ENCODE results near the gene G6PD. TPM values are rescaled to one million over a fixed set of nuclear protein-coding genes. Genes with fewer than 3 reads are reported as not detected.

Gene G6PD
- total and polyA plus RNA-seq, 2 of the 4 experiments (the other 2 are of a cell fraction), result 77.1 to 213 TPM

DNA sequence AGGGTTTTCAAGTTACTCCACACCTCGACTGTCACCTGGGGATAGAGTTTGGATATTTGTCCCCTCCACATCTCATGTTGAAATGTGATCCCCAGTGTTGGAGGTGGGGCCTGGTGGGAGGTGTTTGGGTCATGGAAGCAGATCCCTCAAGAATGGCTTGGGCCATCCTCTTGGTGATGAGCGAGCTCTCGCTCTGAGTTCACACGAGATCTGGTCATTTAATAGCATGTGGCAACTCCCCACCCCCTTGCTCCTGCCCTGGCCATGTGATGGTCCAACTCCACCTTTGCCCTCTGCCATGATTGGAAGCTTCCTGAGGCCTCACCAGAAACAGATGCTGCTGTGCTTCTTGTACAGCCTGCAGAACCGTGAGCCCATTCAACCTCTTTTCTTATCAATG is 46.6 kb upstream of the G6PD start:
- Histone ChIP-seq H2AK9ac (replicated peaks; ENCODE audit: low read depth, low read length, poor library complexity) (no peak overlapping the region), H3K56ac (ENCODE audit: extremely low read depth, insufficient read depth, low read length) (no peak overlapping the region), H2AK5ac (ENCODE audit: low read depth, low read length) (no peak overlapping the region), H3K9me3 (ENCODE audit: control insufficient read depth, insufficient read depth, low read length) (peaks cover 8% of the 10 kb centered on the region; the same call in 1 of the 2 replicates), H3K14ac (replicated peaks; ENCODE audit: low read depth, low read length) (no peak overlapping the region), H2BK5ac (ENCODE audit: low read depth, low read length, poor library complexity, severe bottlenecking) (no peak overlapping the region), H3K27me3 (ENCODE audit: control insufficient read depth, insufficient read depth, low read length) (peaks cover 20% of the 10 kb centered on the region), H3K4me1 (ENCODE audit: control insufficient read depth, insufficient read depth, low read length) (no peaks in the 10 kb centered on the region; the same call in 1 of the 2 replicates), H2BK120ac (ENCODE audit: low read depth, low read length) (no peak overlapping the region), H2BK15ac (ENCODE audit: low read depth, low read length) (no peak overlapping the region), H3K27ac (ENCODE audit: insufficient read depth, low read length) (no peak overlapping the region), H2BK20ac (ENCODE audit: low read depth, low read length) (no peak overlapping the region), H3K4me3 (ENCODE audit: insufficient read depth, low read depth, low read length) (no peak overlapping the region), H4K8ac (ENCODE audit: low read depth in 2 of 2, low read length in 2 of 2) (no peak overlapping the region), H4K20me1 (ENCODE audit: insufficient read depth, low read length) (no peaks in the 10 kb centered on the region), H3K23ac (ENCODE audit: low read depth, low read length) (no peak overlapping the region), H2AFZ (replicated peaks; ENCODE audit: low read length, poor library complexity) (no peak overlapping the region), H4K91ac (ENCODE audit: insufficient read depth, low read depth, low read length) (no peak overlapping the region), H4K5ac (ENCODE audit: low read depth, low read length) (no peak overlapping the region), H3K18ac (ENCODE audit: low read depth, low read length) (no peak overlapping the region), H3K4ac (ENCODE audit: low read depth, low read length) (no peak overlapping the region), H3K36me3 (ENCODE audit: control insufficient read depth, insufficient read depth, low read length) (no peaks in the 10 kb centered on the region), H3K4me2 (ENCODE audit: low read depth, low read length) (no peak overlapping the region), H3K79me1 (ENCODE audit: low read depth in 1 of 2, low read length in 2 of 2) (no peaks in the 10 kb centered on the region), H3K9ac (ENCODE audit: low read depth, low read length) (no peak overlapping the region), H3K9me1 (ENCODE audit: insufficient read depth, low read length) (no peaks in the 10 kb centered on the region)
- intact Hi-C loops (cut with micrococcal nuclease), result no loop called here
- WGBS, 2 experiments (ENCODE audit: extremely low coverage in 2 of 2, insufficient read length in 1 of 2), result 84% methylated on average over 3 of the region's 5 CpGs; no CpG with 5 or more reads in 1 of the 2 experiments
- in situ Hi-C loops (cut with MboI; ENCODE audit: low sequenced_read_pairs), result loop anchor here (25.0 kb wide), 1 partner anchor 144 kb away; no protein-coding TSS in a partner anchor
- no peak for TF ChIP-seq FOS (IDR thresholded peaks at IDR 0.05; ENCODE audit: low read depth, low read length)
- TF ChIP-seq, protein P1, sequence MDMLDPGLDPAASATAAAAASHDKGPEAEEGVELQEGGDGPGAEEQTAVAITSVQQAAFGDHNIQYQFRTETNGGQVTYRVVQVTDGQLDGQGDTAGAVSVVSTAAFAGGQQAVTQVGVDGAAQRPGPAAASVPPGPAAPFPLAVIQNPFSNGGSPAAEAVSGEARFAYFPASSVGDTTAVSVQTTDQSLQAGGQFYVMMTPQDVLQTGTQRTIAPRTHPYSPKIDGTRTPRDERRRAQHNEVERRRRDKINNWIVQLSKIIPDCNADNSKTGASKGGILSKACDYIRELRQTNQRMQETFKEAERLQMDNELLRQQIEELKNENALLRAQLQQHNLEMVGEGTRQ (IDR thresholded peaks at IDR 0.05; ENCODE audit: low read depth, low read length), result no peak
- TF ChIP-seq RAD21 (IDR thresholded peaks at IDR 0.05; ENCODE audit: low read length), result no peak
- no peak for TF ChIP-seq RFX5 (IDR thresholded peaks at IDR 0.05; ENCODE audit: low read depth, low read length)
- TF ChIP-seq CHD1 (IDR thresholded peaks at IDR 0.05; ENCODE audit: low read depth, low read length), result no peak
- TF ChIP-seq POLR2A (IDR thresholded peaks at IDR 0.05; ENCODE audit: low read depth, low read length), result no peak
- no peak for TF ChIP-seq BHLHE40 (IDR thresholded peaks at IDR 0.05; ENCODE audit: low read depth, low read length)
- TF ChIP-seq, protein P2, sequence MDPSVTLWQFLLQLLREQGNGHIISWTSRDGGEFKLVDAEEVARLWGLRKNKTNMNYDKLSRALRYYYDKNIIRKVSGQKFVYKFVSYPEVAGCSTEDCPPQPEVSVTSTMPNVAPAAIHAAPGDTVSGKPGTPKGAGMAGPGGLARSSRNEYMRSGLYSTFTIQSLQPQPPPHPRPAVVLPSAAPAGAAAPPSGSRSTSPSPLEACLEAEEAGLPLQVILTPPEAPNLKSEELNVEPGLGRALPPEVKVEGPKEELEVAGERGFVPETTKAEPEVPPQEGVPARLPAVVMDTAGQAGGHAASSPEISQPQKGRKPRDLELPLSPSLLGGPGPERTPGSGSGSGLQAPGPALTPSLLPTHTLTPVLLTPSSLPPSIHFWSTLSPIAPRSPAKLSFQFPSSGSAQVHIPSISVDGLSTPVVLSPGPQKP (IDR thresholded peaks at IDR 0.05; ENCODE audit: borderline replicate concordance, low read depth, low read length), result no peak
- no peak for TF ChIP-seq MAFK (IDR thresholded peaks at IDR 0.05; ENCODE audit: low read depth, low read length)
- TF ChIP-seq, protein P3, sequence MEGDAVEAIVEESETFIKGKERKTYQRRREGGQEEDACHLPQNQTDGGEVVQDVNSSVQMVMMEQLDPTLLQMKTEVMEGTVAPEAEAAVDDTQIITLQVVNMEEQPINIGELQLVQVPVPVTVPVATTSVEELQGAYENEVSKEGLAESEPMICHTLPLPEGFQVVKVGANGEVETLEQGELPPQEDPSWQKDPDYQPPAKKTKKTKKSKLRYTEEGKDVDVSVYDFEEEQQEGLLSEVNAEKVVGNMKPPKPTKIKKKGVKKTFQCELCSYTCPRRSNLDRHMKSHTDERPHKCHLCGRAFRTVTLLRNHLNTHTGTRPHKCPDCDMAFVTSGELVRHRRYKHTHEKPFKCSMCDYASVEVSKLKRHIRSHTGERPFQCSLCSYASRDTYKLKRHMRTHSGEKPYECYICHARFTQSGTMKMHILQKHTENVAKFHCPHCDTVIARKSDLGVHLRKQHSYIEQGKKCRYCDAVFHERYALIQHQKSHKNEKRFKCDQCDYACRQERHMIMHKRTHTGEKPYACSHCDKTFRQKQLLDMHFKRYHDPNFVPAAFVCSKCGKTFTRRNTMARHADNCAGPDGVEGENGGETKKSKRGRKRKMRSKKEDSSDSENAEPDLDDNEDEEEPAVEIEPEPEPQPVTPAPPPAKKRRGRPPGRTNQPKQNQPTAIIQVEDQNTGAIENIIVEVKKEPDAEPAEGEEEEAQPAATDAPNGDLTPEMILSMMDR (conservative IDR thresholded peaks at IDR 0.05; ENCODE audit: low read depth, low read length), result no peak
- TF ChIP-seq RCOR1 (IDR thresholded peaks at IDR 0.05; ENCODE audit: insufficient replicate concordance, low read length), result no peak
- TF ChIP-seq NFE2L2 (IDR thresholded peaks at IDR 0.05; ENCODE audit: low read depth, low read length), result no peak
- TF ChIP-seq CEBPB (IDR thresholded peaks at IDR 0.05; ENCODE audit: low read depth, low read length), result no peak
- no peak for TF ChIP-seq MAZ (IDR thresholded peaks at IDR 0.05; ENCODE audit: borderline replicate concordance, low read depth, low read length)
- TF ChIP-seq MXI1 (IDR thresholded peaks at IDR 0.05; ENCODE audit: borderline replicate concordance, low read depth, low read length), result no peak
- POLR2A ChIA-PET (ENCODE audit: unreplicated experiment), result no interaction called here
- CTCF ChIA-PET, result no interaction called here
- ATAC-seq (ENCODE audit: low read depth), result no peak
- no peak for DNase-seq
- dilution Hi-C loops (cut with HindIII; ENCODE audit: low sequenced_read_pairs, unreplicated experiment), result no loop called here
- BruUV-seq (replicated peaks), result no TSS peak
